OCI-LY1 (cell line): ENCODE measurements around the gene MAPK8IP1.

Experiments used
- CTCF ChIP-seq: fragments of 200-600 bp; sonication (generic), shearing (Covaris generic); IDR thresholded peaks from 2 replicates; pipeline ENCODE4 v1.5.1; 2017; ENCODE audit warnings: mild to moderate bottlenecking, antibody characterized with exemption, low read length, moderate library complexity, mixed read lengths
- EZH2 ChIP-seq: fragments of 200-600 bp; sonication (generic), shearing (Covaris generic); IDR thresholded peaks from 2 replicates; pipeline ENCODE4 v1.8.0; 2017; ENCODE audit warnings: borderline replicate concordance, mixed run types, mild to moderate bottlenecking, antibody characterized with exemption, low read length, moderate library complexity, mixed read lengths

- TF ChIP-seq CTCF (no peak), EZH2 (no peak)
Observed at GRCh38 chr11:45945397-45945999, 60.0 kb downstream of the MAPK8IP1 start.
